Endothelial cell of hepatic sinusoid (primary cell): ENCODE measurements around the gene ATP6V0A1.
"Not testable (repeated sequence)": the region's sequence is repeated elsewhere in the genome, so short reads cannot be mapped to it uniquely, and the experiment has no call there.

Source experiments
- in situ Hi-C: cut with HindIII; loops from 2 replicates; pipeline ENCODE4 v1.10.0; 2017; ENCODE audit warnings: low sequenced_read_pairs

Gene ATP6V0A1

GRCh38 chr17:42554250-42555121 is 95.8 kb downstream of the ATP6V0A1 start:
- in situ Hi-C loops = no loop called here

GRCh38 chr17:42555122-42555622 is 96.5 kb downstream of the ATP6V0A1 start:
- in situ Hi-C loops = no loop called here

- in situ Hi-C loops = not testable (repeated sequence)
These were observed 97.4 kb downstream of the ATP6V0A1 start for GRCh38 chr17:42555961-42556617.

- in situ Hi-C loops = no loop called here
These were observed 100.4 kb downstream of the ATP6V0A1 start for GRCh38 chr17:42559075-42559474.

GRCh38 chr17:42560246-42560645 is 101.6 kb downstream of the ATP6V0A1 start:
- in situ Hi-C loops = no loop called here

GRCh38 chr17:42561897-42562387 is 103.3 kb downstream of the ATP6V0A1 start, which contains the start of gene COASY:
Gene COASY (plus strand): TSS chr17:42562148. CDS start chr17:42562623, 475 bp downstream.
- in situ Hi-C loops = no loop called here

GRCh38 chr17:42562388-42563142 is 103.9 kb downstream of the ATP6V0A1 start:
- in situ Hi-C loops = no loop called here

GRCh38 chr17:42563143-42563509 is 104.4 kb downstream of the ATP6V0A1 start:
- in situ Hi-C loops = no loop called here

- in situ Hi-C loops = no loop called here
These were observed 104.9 kb downstream of the ATP6V0A1 start for GRCh38 chr17:42563543-42563942.

GRCh38 chr17:42563950-42564349 is 105.3 kb downstream of the ATP6V0A1 start:
- in situ Hi-C loops = no loop called here

GRCh38 chr17:42564815-42565522 is 106.3 kb downstream of the ATP6V0A1 start:
- in situ Hi-C loops = no loop called here

GRCh38 chr17:42565523-42566214 is 107.0 kb downstream of the ATP6V0A1 start:
- in situ Hi-C loops = no loop called here

GRCh38 chr17:42566215-42566882 is 107.7 kb downstream of the ATP6V0A1 start:
- in situ Hi-C loops = no loop called here

- in situ Hi-C loops = no loop called here
These were observed 108.3 kb downstream of the ATP6V0A1 start, which contains the start of gene MLX for GRCh38 chr17:42566883-42567573. Gene MLX (plus strand): TSS chr17:42567100. CDS start chr17:42567125, 25 bp downstream.

GRCh38 chr17:42568341-42569111 is 109.8 kb downstream of the ATP6V0A1 start:
- in situ Hi-C loops = no loop called here

GRCh38 chr17:42571435-42572225 is 113.0 kb downstream of the ATP6V0A1 start:
- in situ Hi-C loops = loop anchor here (10.0 kb wide), 1 partner anchor 113 kb away; the partner anchor contains the start of genes CCR10 and CNTNAP1
